Spleen (tissue), 11 donors: ENCODE measurements around the gene NFIA. TPM values are rescaled to one million over a fixed set of nuclear protein-coding genes. Genes with fewer than 3 reads are reported as not detected.

Experiments used
- DNase-seq: peaks from one replicate; pipeline ENCODE4 v3.0.0-alpha.2; 2020
- H3K27ac ChIP-seq, 8 donors: fragments of 200-600 bp; sonication (generic) in 7 of 8; 1 replicate in 4 of 8; 2 replicates in 4 of 8; pipeline versions ENCODE4 v1.5.0 to v1.8.0; 2016 to 2021; ENCODE audit warnings: inconsistent platforms in 4 of 8, mild to moderate bottlenecking in 4 of 8, moderate library complexity in 1 of 8
- H3K27me3 ChIP-seq, 7 donors: fragments of 200-600 bp; sonication (generic) in 6 of 7; replicated peaks in 1 of 7; 1 replicate in 4 of 7; 2 replicates in 3 of 7; pipeline versions ENCODE4 v1.5.0 to v1.8.0; 2016 to 2021; ENCODE audit warnings: inconsistent platforms in 3 of 7, mild to moderate bottlenecking in 1 of 7
- H3K36me3 ChIP-seq, 6 donors: fragments of 200-600 bp; sonication (generic) in 5 of 6; 1 replicate in 4 of 6; 2 replicates in 2 of 6; pipeline versions ENCODE4 v1.5.0 to v1.8.0; 2016 to 2021; ENCODE audit warnings: inconsistent platforms in 2 of 6
- H3K4me1 ChIP-seq, 6 donors: fragments of 200-600 bp; sonication (generic) in 5 of 6; 1 replicate in 3 of 6; 2 replicates in 3 of 6; pipeline versions ENCODE4 v1.5.0 to v1.8.0; 2016 to 2021; ENCODE audit warnings: inconsistent platforms in 3 of 6
- H3K4me3 ChIP-seq, 8 donors: fragments of 200-600 bp; sonication (generic) in 7 of 8; 1 replicate in 4 of 8; 2 replicates in 4 of 8; pipeline versions ENCODE4 v1.5.0 to v1.8.0; 2016 to 2021; ENCODE audit warnings: inconsistent platforms in 4 of 8, mild to moderate bottlenecking in 4 of 8, moderate library complexity in 2 of 8
- H3K9me3 ChIP-seq, 8 donors: fragments of 200-600 bp; sonication (generic) in 7 of 8; 1 replicate in 4 of 8; 2 replicates in 4 of 8; pipeline versions ENCODE4 v1.5.0 to v1.8.0; 2016 to 2021; ENCODE audit warnings: inconsistent platforms in 4 of 8
- POLR2A ChIP-seq, 3 donors: fragments of 450-650 bp; IDR thresholded peaks; one replicate each; pipeline ENCODE4 v1.5.1; 2017; ENCODE audit warnings: antibody characterized with exemption in 3 of 3, mild to moderate bottlenecking in 1 of 3
- POLR2AphosphoS5 ChIP-seq, 3 donors: sonication (generic); formaldehyde crosslinking; IDR thresholded peaks; one replicate each; pipeline ENCODE4 v1.5.1; 2017; ENCODE audit warnings: antibody characterized with exemption in 3 of 3
- WGBS, 5 donors: extraction: QIAGEN DNeasy Blood & Tissue Kit in 3 of 5; methylation state at CpG; one replicate each; pipeline versions ENCODE4 v1.1.5 to v1.1.7; 2013 to 2018; 5-methylcytosine and 5-hydroxymethylcytosine counted together
- intact Hi-C: fragments of 100-400 bp; cut with DNase I; formaldehyde crosslinking; loops from one replicate; pipeline ENCODE4 v1.15.0; 2023; ENCODE audit warnings: low total_unique reads
- polyA plus RNA-seq, 3 donors: library from polyadenylated mRNA; stranded (reverse); fragments of 200-250 nt; gene quantifications; one replicate each; pipeline ENCODE4 v1.2.1, GENCODE V29; 2013
- total RNA-seq, 7 donors: library from RNA; depleted of rRNA in 3 of 7; stranded (reverse); fragments of >200 nt in 3 of 7; fragmentation: NEBNext Ultra II Directional in 4 of 7; extraction: Animal tissue kit (Norgen Biotek cat#: 25700) in 4 of 7; gene quantifications; one replicate each; pipeline versions ENCODE4 v1.1.0 to v1.2.1, GENCODE V29; 2016 to 2021
- TF ChIP-seq, protein P1 (sequence below), 11 experiments: fragments of 200-600 bp in 7 of 11; fragments of 450-650 bp in 4 of 11; sonication (generic) in 4 of 11; IDR thresholded peaks in 8 of 11; conservative IDR thresholded peaks in 3 of 11; 1 replicate in 7 of 11; 2 replicates in 4 of 11; pipeline versions ENCODE4 v1.4.0 to v1.8.0; 2016 to 2021; ENCODE audit warnings: antibody characterized with exemption in 11 of 11, inconsistent platforms in 4 of 11, mild to moderate bottlenecking in 1 of 11
- donor health status: healthy with polysubstance abuse.
- donor health status: DM: no; HTN: no; CAD: no; lungs with moderate emphysema.
- donor health status: DM: no; HTN: no; CAD: no.
- donor health status: Bipolar disorder and iron deficiency.
- donor health status: healthy.
- donor health status: DM: no; HTN: no; CAD: no.
- donor health status: DM: yes; HTN: yes; CAD: no.

Gene NFIA
- total and polyA plus RNA-seq, 10 donors, result 3.1 to 76.8 (median 35.5) TPM

- H3K4me1 ChIP-seq, result peaks cover 0 to 27% (median 11%) of the 10 kb centered on the region in 6 donors
- H3K36me3 ChIP-seq, result no peaks in the 10 kb centered on the region
- no peaks in the 10 kb centered on the region for H3K27me3 ChIP-seq
- no peaks in the 10 kb centered on the region for H3K9me3 ChIP-seq
- H3K4me3 ChIP-seq, result no peak overlapping the region
- DNase-seq, result no peak
- intact Hi-C loops, result no loop called here
- peak overlapping the region in 6 of 8 donors; percentile 41 to 72 (median 57) for H3K27ac ChIP-seq
- TF ChIP-seq POLR2AphosphoS5 (IDR thresholded peaks at IDR 0.05) (no peak), POLR2A (IDR thresholded peaks at IDR 0.05) (no peak)
- TF ChIP-seq, protein P1, sequence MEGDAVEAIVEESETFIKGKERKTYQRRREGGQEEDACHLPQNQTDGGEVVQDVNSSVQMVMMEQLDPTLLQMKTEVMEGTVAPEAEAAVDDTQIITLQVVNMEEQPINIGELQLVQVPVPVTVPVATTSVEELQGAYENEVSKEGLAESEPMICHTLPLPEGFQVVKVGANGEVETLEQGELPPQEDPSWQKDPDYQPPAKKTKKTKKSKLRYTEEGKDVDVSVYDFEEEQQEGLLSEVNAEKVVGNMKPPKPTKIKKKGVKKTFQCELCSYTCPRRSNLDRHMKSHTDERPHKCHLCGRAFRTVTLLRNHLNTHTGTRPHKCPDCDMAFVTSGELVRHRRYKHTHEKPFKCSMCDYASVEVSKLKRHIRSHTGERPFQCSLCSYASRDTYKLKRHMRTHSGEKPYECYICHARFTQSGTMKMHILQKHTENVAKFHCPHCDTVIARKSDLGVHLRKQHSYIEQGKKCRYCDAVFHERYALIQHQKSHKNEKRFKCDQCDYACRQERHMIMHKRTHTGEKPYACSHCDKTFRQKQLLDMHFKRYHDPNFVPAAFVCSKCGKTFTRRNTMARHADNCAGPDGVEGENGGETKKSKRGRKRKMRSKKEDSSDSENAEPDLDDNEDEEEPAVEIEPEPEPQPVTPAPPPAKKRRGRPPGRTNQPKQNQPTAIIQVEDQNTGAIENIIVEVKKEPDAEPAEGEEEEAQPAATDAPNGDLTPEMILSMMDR (IDR thresholded peaks at IDR 0.05 in 8 of 11, conservative IDR thresholded peaks at IDR 0.05 in 3 of 11), result no peak
These were observed 49.4 kb downstream of the NFIA start for GRCh38 chr1:61131716-61132115.

DNA sequence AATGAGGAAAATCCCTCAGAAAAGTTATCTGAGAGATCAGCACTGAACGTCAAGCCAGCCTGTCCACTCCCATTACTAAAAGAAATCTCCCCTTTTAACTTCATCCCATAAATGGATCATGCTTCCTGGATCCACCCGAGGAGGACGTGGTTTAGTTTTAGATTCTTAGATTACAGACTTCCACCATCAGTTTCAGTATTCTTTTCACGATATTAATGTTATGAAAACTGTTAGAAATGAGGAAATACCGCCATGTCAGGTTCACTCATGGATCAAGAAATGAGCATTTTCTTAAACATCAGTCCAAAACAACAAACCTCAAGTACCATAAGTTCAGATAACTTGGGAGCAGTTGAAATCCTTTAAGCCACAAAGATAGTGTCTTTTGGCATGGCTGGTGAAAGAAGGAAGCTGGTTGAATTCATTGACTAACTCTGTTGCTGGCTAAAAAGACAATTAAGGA lies 49.8 kb downstream of the NFIA start:
- Histone ChIP-seq H3K36me3 (no peaks in the 10 kb centered on the region), H3K27ac (peak overlapping the region in 7 of 8 donors; percentile 41 to 72 (median 56)), H3K27me3 (no peaks in the 10 kb centered on the region), H3K4me1 (peaks cover 0 to 27% (median 11%) of the 10 kb centered on the region in 6 donors), H3K4me3 (peak overlapping the region in 1 of 8 donors; percentile 14), H3K9me3 (no peaks in the 10 kb centered on the region)
- intact Hi-C loops, result no loop called here
- no peak for DNase-seq
- no peak for TF ChIP-seq POLR2A (IDR thresholded peaks at IDR 0.05)
- no peak for TF ChIP-seq POLR2AphosphoS5 (IDR thresholded peaks at IDR 0.05)
- TF ChIP-seq, protein P1 (IDR thresholded peaks at IDR 0.05 in 8 of 11, conservative IDR thresholded peaks at IDR 0.05 in 3 of 11), result no peak
- WGBS, 5 donors, result 20 to 39% (median 21%) methylated on average over 5 of the region's 5 CpGs

- H3K27me3 ChIP-seq, result no peaks in the 10 kb centered on the region
- DNase-seq, result no peak
- TF ChIP-seq, protein P1 (IDR thresholded peaks at IDR 0.05 in 8 of 11, conservative IDR thresholded peaks at IDR 0.05 in 3 of 11), result no peak
- TF ChIP-seq POLR2A (IDR thresholded peaks at IDR 0.05) (no peak), POLR2AphosphoS5 (IDR thresholded peaks at IDR 0.05) (no peak)
- H3K4me1 ChIP-seq, result peaks cover 0 to 27% (median 11%) of the 10 kb centered on the region in 6 donors
- H3K27ac ChIP-seq, result peak overlapping the region in 7 of 8 donors; percentile 41 to 72 (median 56)
- no peaks in the 10 kb centered on the region for H3K9me3 ChIP-seq
- peak overlapping the region in 1 of 8 donors; percentile 14 for H3K4me3 ChIP-seq
- WGBS, 5 donors, result 29 to 43% (median 34%) methylated on average over 6 of the region's 6 CpGs
- intact Hi-C loops, result no loop called here
- H3K36me3 ChIP-seq, result no peaks in the 10 kb centered on the region
These were observed 50.4 kb downstream of the NFIA start for GRCh38 chr1:61132645-61133334.

DNA sequence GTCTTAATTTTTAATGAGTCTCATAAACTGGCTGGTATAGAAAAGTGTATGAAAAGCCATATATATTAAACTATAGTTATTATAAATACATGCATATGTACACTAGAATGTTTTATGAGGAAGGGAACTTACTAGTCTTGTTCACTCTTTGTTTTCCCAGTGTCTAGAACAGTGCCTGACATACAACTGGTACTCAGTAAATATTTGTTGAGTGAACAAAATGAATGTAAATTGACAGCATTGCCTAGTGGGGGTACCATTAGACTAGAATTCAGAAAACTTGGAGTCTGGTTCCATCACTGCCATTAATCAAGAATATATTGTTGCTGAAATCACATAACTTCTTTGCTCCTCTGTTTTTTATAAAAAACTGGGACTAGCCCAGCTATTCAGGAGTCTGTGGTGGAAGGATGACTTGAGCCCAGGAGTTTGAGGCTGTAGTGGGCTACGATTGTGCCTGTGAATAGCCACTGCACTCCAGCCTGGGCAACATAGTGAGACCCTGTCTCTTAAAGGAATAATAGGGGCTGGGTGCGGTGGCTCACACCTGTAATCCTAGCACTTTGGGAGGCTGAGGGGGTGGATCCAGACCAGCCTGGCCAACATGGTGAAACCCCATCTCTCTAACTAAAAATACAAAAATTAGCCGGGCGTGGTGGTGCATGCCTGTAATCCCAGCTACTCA lies 51.1 kb downstream of the NFIA start:
- 63 to 97% (median 94%) methylated on average over 4 of the region's 4 CpGs for WGBS, 5 donors
- no peaks in the 10 kb centered on the region for H3K9me3 ChIP-seq

More for the DNA sequence above, 51.1 kb downstream of the NFIA start:
- TF ChIP-seq POLR2AphosphoS5 (IDR thresholded peaks at IDR 0.05), result no peak
- TF ChIP-seq, protein P1 (IDR thresholded peaks at IDR 0.05 in 8 of 11, conservative IDR thresholded peaks at IDR 0.05 in 3 of 11), result no peak
- no peak for TF ChIP-seq POLR2A (IDR thresholded peaks at IDR 0.05)
- peak overlapping the region in 5 of 8 donors; percentile 5 to 72 (median 56) for H3K27ac ChIP-seq
- no peak for DNase-seq
- H3K27me3 ChIP-seq, result no peaks in the 10 kb centered on the region
- no peaks in the 10 kb centered on the region for H3K36me3 ChIP-seq
- intact Hi-C loops, result no loop called here
- H3K4me1 ChIP-seq, result peaks cover 0 to 27% (median 11%) of the 10 kb centered on the region in 6 donors
- H3K4me3 ChIP-seq, result no peak overlapping the region
